ENCODE results near the gene HOXA9. TPM values are rescaled to one million over a fixed set of nuclear protein-coding genes. Genes with fewer than 3 reads are reported as not detected.

Gene HOXA9
- total RNA-seq, 2 experiments from 2014 or later = not detected

DNA sequence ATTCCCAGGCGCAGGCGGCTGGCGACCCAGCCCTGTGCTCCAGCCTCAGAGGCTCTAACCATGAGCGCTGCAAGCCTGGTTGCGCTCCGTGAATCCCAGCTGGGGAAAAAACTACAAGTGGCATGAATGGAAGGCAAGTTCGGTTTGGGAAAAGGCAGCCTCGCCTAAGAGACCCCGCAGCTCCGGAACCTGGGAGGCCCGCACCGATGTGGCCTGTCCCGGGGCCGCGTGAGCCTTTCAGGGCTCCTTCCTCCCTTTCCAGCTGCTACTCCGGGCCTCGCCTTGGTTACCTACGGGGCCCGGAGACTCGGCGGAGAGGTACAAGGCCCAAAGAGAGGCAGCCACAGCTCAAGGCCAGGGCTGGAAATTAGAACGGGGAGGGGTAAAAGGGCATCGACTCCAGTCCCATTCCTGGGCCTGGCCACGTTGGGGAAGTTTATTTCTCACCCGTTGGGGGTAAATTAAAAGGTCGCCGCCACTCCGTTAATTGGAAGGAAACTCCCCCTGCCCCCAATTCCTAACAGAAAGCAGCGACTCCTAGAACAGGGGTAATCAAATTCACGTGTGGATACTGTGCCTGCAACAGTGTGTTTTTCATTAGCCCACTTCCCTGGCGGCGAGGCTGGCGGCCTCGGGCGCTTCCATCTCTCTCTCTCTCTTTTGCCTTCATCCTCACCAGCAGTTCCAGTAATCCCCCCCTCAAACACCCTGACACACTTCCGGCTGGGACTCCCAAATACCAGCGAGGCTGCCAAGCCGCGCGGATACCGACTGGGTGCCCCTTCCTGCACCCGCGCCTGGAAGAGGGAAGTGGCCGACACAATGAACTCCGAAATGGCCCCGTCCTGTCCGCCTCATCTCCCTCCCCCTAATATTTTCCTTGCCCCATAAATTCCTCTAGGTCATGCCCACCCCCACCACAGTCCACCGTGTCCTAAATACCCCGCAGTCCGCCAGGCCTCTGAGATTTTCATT, 1.5 kb upstream of the HOXA9 start:
- POLR2A ChIA-PET = interaction anchor here (0.6 kb wide), 1 partner anchor 16 kb away, joined by 3 read pairs; no protein-coding TSS in a partner anchor
- DNase-seq (peak; percentile 43), ATAC-seq (ENCODE audit: low read depth) (no peak)
- H3K27ac Mint-ChIP-seq = peak overlapping the region; percentile 76
- H3K36me3 Mint-ChIP-seq = peaks cover 5% of the 10 kb centered on the region
- H3K4me1 Mint-ChIP-seq = peaks cover 9% of the 10 kb centered on the region
- peaks cover 88% of the 10 kb centered on the region for H3K27me3 Mint-ChIP-seq
- H3K4me3 Mint-ChIP-seq = peak overlapping the region; percentile 25
- no peaks in the 10 kb centered on the region for H3K9me3 Mint-ChIP-seq

- POLR2A ChIA-PET = interaction anchor here (0.6 kb wide), 1 partner anchor 15 kb away, joined by 3 read pairs; no protein-coding TSS in a partner anchor
- Mint-ChIP-seq H3K4me1 (peaks cover 7% of the 10 kb centered on the region), H3K4me3 (peak overlapping the region; percentile 56), H3K36me3 (peaks cover 5% of the 10 kb centered on the region), H3K9me3 (no peaks in the 10 kb centered on the region), H3K27ac (peak overlapping the region; percentile 83), H3K27me3 (peaks cover 84% of the 10 kb centered on the region)
- ATAC-seq (ENCODE audit: low read depth) (no peak), DNase-seq (no peak)
Observed at GRCh38 chr7:27165996-27166530, 726 bp upstream of the HOXA9 start.

DNA sequence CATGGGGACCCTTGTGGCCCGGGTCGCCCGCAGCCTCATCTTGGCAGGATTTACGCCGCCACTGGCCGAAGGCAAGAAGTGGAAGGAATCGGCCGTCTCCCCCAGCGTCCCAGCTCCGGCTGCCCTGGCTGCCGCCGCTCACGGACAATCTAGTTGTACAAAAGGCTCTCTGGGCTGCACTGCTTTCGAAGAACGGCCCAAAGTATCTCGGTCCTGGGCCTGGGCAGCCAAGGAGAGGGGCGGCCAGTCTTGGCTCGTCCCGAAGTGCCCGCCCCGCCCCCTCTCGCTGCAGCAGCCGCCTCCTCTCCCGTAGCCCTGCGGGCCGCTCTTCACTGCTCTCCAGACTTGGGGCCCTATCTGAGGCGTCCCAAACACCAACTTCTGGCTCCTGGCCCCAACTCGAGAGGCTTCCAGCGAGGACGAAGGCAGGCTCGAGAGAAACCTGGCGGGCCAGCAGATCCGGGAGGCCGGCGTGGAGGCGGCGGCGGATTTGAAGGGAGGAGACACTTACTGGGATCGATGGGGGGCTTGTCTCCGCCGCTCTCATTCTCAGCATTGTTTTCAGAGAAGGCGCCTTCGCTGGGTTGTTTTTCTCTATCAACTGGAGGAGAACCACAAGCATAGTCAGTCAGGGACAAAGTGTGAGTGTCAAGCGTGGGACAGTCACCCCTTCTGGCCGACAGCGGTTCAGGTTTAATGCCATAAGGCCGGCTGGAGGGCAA, 809 bp downstream of the HOXA9 start:
- Mint-ChIP-seq H3K4me1 (peaks cover 10% of the 10 kb centered on the region), H3K4me3 (no peak overlapping the region), H3K36me3 (peaks cover 5% of the 10 kb centered on the region), H3K27me3 (peaks cover 84% of the 10 kb centered on the region), H3K9me3 (no peaks in the 10 kb centered on the region), H3K27ac (peak overlapping the region; percentile 54)
- POLR2A ChIA-PET = no interaction called here
- ATAC-seq (ENCODE audit: low read depth) (no peak), DNase-seq (no peak)

DNA sequence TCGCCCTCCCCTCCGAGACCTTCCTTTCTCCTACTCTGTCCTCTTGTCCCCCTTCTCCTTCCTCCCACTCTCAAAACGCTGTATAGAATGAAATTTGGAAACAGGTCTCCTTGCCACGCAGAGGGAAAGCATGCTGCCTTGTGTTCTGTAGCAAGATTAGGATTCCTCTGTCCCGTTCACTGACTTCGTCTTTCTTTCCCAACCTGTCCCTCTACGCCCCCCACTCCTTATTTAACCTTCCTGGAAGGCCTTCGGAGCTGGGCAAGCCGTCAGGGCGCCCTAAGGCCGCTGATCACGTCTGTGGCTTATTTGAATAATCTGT, 1.3 kb downstream of the HOXA9 start:
- DNase-seq (no peak), ATAC-seq (ENCODE audit: low read depth) (no peak)
- POLR2A ChIA-PET = no interaction called here
- Mint-ChIP-seq H3K36me3 (peaks cover 5% of the 10 kb centered on the region), H3K9me3 (no peaks in the 10 kb centered on the region), H3K4me3 (no peak overlapping the region), H3K27ac (peak overlapping the region; percentile 21), H3K27me3 (peaks cover 86% of the 10 kb centered on the region), H3K4me1 (peaks cover 9% of the 10 kb centered on the region)

DNA sequence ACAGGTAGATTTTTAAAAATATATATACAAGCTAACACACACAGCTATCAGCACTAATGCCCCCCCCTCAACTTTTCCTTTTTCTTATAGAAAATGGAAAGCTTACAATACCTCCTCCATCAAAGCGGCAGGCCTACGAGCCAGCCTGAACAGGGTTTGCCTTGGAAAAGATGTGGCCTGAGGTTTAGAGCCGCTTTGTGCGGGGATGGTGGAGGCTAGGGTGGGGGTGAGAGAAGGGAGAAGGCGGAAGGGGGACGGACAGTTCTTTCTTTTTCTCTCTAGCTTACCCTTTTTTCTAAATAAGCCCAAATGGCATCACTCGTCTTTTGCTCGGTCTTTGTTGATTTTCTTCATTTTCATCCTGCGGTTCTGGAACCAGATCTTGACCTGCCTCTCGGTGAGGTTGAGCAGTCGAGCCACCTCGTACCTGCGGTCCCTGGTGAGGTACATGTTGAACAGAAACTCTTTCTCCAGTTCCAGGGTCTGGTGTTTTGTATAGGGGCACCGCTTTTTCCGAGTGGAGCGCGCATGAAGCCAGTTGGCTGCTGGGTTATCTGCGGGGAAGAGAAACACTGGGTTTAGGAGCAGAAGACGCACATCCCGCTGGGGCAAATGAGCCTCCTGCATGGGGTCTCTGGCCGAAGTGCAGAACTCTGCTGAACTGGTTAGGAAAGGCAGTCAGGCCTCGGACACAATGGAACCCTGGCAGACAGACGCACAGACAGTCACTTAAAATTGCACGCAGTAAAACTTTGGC, 1.9 kb downstream of the HOXA9 start:
- H3K27ac Mint-ChIP-seq = peak overlapping the region; percentile 21
- H3K4me3 Mint-ChIP-seq = no peak overlapping the region
- no peak for DNase-seq
- peaks cover 85% of the 10 kb centered on the region for H3K27me3 Mint-ChIP-seq
- peaks cover 1% of the 10 kb centered on the region for H3K36me3 Mint-ChIP-seq
- no peak for ATAC-seq (ENCODE audit: low read depth)
- H3K9me3 Mint-ChIP-seq = no peaks in the 10 kb centered on the region
- POLR2A ChIA-PET = no interaction called here
- peaks cover 12% of the 10 kb centered on the region for H3K4me1 Mint-ChIP-seq

GRCh38 chr7:27162561-27163287, 2.6 kb downstream of the HOXA9 start:
- H3K27me3 Mint-ChIP-seq = peaks cover 85% of the 10 kb centered on the region
- DNase-seq (no peak), ATAC-seq (ENCODE audit: low read depth) (no peak)
- no peak overlapping the region for H3K4me3 Mint-ChIP-seq
- POLR2A ChIA-PET = no interaction called here
- no peak overlapping the region for H3K27ac Mint-ChIP-seq
- peaks cover 1% of the 10 kb centered on the region for H3K36me3 Mint-ChIP-seq
- no peaks in the 10 kb centered on the region for H3K9me3 Mint-ChIP-seq
- H3K4me1 Mint-ChIP-seq = peaks cover 18% of the 10 kb centered on the region

- ATAC-seq (ENCODE audit: low read depth) (no peak), DNase-seq (no peak)
- Mint-ChIP-seq H3K9me3 (no peaks in the 10 kb centered on the region), H3K27ac (no peak overlapping the region), H3K4me3 (no peak overlapping the region), H3K27me3 (peaks cover 85% of the 10 kb centered on the region), H3K4me1 (peaks cover 18% of the 10 kb centered on the region), H3K36me3 (no peaks in the 10 kb centered on the region)
- POLR2A ChIA-PET = no interaction called here
Observed at GRCh38 chr7:27161721-27162560, 3.4 kb downstream of the HOXA9 start.

- H3K27ac Mint-ChIP-seq = no peak overlapping the region
- H3K27me3 Mint-ChIP-seq = peaks cover 83% of the 10 kb centered on the region
- peaks cover 17% of the 10 kb centered on the region for H3K4me1 Mint-ChIP-seq
- ATAC-seq (ENCODE audit: low read depth) = no peak
- no peak for DNase-seq
- H3K9me3 Mint-ChIP-seq = no peaks in the 10 kb centered on the region
- POLR2A ChIA-PET = interaction anchor here (1.4 kb wide), 1 partner anchor 791 kb away, joined by 4 read pairs; no protein-coding TSS in a partner anchor
- H3K36me3 Mint-ChIP-seq = no peaks in the 10 kb centered on the region
- peak overlapping the region; percentile 71 for H3K4me3 Mint-ChIP-seq
Observed at GRCh38 chr7:27161214-27161720, 4.1 kb downstream of the HOXA9 start.

DNA sequence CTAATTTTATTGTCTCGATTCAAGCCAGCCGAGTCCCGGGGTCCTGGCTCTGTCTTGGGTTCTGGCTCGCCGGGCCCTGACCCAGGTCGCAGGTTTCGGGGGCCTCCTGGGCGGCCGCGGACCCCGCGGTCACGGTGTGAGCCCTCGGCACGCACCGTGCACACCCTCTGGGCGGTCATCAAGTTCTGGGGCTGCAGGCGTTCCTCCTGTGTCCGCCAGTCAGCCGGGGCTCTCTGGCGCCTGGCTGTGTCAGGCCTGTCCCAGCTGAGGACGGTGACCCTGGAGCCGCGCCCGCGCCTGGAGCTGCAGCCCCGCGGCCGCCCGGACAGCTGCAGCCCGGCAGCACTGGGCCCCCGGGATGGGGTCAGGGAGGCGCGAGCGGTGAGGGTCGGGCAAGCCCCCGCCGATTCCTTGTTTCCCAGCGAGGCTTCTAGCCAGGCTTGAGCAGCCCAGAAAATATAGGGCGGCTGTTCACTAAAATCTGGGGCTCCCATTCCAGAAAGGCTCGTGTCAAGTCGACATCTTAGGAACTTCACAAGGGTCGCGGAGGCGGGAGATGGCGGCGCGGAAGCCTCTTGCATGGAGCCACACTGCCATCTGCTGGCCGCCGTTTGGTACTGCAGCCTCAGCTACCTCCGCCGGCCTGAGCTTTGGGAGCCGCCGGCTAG, 4.7 kb downstream of the HOXA9 start:
- POLR2A ChIA-PET = interaction anchor here (1.4 kb wide), 1 partner anchor 791 kb away, joined by 4 read pairs; no protein-coding TSS in a partner anchor
- H3K9me3 Mint-ChIP-seq = no peaks in the 10 kb centered on the region
- peak; percentile 69 for ATAC-seq (ENCODE audit: low read depth)
- peak; percentile 88 for DNase-seq
- peak overlapping the region; percentile 71 for H3K4me3 Mint-ChIP-seq
- H3K36me3 Mint-ChIP-seq = no peaks in the 10 kb centered on the region
- H3K27ac Mint-ChIP-seq = no peak overlapping the region
- peaks cover 16% of the 10 kb centered on the region for H3K4me1 Mint-ChIP-seq
- H3K27me3 Mint-ChIP-seq = peaks cover 84% of the 10 kb centered on the region

- POLR2A ChIA-PET = interaction anchor here (1.4 kb wide), 1 partner anchor 790 kb away, joined by 4 read pairs; no protein-coding TSS in a partner anchor
- Mint-ChIP-seq H3K4me3 (peak overlapping the region; percentile 35), H3K27me3 (peaks cover 85% of the 10 kb centered on the region), H3K4me1 (peaks cover 21% of the 10 kb centered on the region), H3K9me3 (no peaks in the 10 kb centered on the region), H3K27ac (no peak overlapping the region), H3K36me3 (no peaks in the 10 kb centered on the region)
- DNase-seq (no peak), ATAC-seq (ENCODE audit: low read depth) (no peak)
Observed at GRCh38 chr7:27160145-27160545, 5.2 kb downstream of the HOXA9 start.

All from activated naive CD8-positive, alpha-beta T cell treated with anti-CD3 and anti-CD28 coated beads, Interleukin-2, amount 10 ng/mL, durations not matched to agents 7 days and 5 days (primary cell).